GM21786 (cell line): ENCODE measurements around the gene TRERF1.

ENCODE experiments used
- ATAC-seq: cut with Tn5 transposase; IDR thresholded peaks from one replicate; pipeline ENCODE4 v1.9.1; 2021; ENCODE audit not compliant: unreplicated experiment

The TRERF1 gene

DNA sequence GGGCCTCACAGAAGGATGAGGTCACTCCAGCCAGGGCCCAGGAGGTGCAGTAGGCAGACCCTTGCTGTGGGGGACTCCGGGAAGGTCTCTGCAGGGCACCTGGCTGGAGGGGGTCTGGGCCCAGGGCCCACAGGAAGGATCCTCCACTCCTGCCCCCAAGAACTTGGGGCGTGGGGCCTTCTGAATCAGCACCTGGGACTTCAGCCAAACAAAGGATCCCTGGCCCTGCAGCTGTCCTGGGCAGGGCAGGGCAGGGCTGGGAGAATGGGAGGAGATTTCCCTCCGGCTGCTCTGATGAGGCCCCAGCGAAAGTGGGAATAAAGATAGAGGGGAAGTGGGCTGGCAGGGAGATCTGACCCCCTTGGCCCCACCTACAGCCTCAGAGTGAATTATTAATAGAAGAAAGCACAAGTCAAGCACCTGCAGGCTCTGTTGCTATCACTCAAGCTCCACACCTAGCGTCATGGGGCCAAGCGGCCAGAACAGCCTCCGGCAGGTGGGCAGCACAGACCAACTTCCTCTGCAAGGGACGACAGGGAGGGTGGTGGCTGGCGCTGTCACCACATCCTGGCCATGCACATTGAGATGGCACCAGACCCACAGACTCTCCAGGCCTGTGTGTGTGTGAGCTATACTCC lies 172.5 kb downstream of the TRERF1 start:
- ATAC-seq, result no peak

DNA sequence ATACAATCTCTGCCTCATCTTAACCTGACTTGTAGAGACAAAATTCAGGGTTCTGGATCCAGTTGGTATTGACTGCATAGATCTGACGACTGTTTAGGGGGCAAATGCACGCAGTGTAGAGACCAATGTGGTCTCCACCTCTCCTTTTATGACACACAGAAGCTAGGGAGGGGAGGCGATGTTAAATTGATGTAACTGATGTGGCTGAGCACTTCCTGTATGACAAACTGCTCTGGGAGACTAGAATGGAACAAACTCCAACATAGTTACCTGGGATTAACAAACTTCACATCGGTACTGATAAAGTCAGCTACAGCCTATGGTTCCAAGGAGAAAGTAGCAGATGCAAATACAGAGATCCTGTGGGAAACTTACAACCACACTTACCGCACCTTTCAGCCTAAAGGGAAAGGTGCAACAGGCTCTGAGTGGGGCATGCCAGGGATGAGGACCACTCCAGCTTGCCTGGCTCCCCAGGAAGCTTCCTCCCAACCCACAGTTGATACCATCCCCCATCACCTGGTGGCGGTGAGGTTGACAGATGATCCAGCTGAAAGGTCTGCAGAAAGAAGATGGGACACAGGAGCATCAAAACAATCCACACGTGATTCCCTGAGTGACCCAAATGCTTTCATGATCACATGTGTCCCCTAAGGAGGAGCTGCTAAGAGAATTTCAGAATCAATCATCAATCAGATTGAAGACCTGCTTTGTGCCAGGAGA lies 173.4 kb downstream of the TRERF1 start:
- no peak for ATAC-seq

DNA sequence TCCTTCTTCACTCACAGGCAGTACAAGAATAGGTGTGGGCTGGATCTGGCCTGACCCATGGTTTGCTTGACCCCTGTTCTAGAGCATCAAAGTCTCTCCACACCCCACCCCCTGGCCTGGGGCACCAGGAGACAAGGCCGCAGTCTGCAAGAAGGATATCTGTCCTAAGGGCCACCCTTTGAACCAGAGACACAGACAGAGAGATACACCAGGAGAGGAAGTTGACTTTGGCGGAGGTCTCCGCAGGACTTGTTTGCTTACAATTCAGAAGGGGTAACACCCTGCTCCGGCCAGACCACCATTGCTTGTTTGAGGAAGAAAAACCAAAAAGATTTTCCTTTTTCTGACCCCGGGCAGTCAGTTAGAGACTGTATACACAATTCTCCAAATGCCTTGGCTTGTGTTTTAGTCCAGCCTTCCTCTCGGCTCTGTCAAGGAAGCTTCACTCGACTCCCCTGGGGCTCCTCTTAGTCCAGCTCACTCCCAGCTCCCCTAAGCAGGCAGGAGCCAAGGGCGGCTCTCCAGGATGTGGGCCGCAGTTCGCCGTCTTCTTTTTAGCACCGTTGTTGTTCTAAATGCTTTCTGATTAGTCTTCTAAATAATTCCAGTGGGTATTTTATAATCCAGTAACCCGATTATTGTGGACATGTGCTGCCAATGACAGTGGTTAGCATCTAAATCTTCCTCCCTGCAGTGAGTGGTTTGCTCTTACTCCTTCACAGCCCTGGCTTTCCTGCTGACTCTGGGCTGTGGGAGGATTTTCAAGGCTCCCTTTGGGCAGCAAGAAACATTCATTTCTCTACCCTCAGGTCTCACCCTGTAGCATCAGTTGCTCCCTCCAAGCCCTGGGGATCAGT lies 175.5 kb downstream of the TRERF1 start:
- ATAC-seq, result no peak

DNA sequence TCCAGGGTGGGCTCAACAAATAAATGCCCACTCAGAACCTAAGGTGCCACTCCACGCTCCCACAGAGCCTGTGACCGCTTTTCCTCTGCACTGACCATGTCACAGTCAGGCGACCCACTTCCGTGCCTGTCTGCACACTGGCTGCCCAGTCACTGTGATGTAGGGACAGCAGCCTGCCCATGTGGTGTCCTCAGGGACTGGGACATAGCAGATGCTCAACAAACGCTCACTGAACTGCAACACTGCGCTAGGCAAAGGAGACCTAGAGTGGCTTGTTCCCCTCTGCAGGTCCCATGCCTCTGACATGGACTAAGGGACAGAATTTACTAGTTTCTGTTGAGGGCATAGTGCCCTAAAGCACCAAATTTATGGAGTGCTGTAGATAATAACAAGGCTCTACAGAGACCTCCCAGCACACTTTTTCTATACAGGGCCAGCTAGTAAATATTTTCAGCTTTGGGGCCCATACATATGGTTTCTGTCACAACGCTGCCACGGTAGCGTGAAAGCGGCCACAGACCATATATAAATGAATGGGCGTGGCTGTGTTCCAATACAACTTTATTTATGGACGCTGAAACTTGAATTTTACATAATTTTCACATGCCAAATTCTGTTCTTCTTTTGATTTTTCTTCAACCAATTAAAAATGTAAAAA lies 176.2 kb downstream of the TRERF1 start:
- no peak for ATAC-seq

DNA sequence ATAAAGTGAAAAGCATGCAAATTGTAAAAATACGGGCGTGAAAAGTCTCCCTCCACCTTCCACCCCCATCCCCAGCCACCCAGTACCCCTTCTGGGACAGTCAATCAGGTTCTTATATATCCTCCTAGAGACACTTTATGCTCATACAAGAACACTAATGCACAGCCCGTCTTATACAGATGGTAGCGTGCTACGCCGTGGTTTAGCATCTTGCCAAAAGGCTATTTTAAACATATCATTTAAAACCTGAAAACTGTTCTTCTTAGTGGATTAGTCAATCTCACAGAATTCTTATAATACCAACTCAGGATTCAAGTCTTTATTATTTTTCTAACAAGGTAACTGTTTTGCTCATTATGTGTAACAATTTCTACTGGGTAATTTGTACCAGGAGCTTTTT lies 176.8 kb downstream of the TRERF1 start:
- ATAC-seq, result no peak

DNA sequence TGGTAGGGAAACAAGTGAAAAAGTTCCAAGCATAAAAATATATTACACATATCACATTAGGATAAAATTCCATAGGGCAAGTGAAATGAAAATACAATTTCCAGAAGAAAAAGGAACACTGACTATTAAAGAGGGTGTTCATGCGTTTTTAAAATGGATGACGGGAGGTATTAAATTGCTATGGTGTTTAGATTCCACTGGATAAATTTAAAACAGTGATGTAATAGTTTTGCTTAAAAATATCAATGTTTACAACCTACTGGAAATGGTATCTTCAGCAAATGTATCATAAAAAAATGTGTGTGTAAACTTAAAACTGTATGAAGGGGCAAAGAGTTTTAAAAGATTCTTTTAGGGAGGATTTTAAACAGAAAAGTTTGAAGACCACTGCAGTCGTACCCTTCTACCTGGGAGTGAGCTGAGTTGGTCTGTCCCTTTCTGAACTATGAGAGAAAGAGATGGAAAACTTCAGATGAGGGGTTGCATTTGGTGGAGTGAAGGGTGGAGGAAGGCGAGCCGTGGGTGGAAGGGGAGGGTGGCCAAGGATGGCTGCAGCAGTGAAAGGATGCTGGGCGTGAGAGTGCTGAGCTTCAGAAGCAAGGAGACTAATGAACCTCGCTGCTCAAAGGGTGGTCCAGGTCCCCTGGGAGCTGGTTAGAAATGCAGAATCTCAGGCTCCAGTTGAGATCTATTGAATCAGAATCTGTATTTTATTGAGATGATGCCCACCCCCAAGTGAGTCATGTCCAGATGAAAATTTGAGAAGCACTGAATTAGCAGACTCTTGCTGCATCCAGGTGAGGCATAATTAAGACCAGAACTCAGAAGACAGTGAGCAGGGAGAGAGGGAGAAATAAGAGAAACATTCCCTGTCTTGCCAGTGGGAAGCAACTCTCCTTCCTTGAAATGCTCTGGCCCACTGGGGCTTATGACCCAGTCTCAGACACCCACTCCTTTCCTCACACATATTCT lies 179.6 kb downstream of the TRERF1 start:
- ATAC-seq, result no peak

DNA sequence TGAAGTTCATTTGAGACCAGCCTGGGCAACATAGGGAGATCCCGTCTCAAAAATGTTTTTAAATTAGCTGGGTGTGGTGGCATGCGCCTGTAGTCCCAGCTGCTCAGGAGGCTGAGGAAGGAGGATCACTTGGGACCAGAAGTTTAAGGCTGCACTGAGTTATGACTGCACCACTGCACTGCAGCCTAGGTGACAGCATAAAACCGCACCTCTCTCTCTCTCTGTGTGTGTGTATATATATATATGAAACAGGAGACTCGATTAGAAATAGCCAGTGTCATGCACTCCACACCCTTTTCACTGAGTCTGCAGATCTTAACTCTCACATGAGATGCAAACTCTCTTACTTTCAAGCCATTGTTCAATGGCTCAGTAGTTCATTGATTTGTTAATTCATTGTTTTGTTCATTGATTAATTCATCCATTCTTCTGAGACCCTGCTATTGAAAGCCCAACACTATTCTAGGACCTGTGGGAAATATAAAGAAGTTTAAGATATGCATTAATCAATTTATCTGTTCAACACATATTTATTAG lies 181.7 kb downstream of the TRERF1 start:
- ATAC-seq, result peak; percentile 55

DNA sequence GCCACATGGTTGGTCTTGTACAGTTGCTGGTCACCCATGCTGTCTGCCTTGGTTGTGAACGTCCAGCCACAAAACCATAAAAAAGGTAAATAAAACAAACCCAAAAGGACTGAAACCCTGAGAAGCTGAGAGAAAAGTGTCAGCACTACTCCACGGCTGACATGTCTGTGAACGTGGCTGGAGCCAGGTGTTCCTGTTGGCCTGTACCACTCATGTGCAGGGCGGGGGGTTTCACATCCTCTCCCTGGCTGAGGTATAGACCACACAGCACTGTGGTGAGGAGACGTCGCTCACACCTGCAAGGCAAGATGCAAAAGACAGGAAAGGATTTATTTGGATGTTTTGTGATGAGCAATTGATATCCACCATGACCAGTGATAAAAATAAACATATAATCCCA lies 182.2 kb downstream of the TRERF1 start:
- ATAC-seq, result peak; percentile 87

DNA sequence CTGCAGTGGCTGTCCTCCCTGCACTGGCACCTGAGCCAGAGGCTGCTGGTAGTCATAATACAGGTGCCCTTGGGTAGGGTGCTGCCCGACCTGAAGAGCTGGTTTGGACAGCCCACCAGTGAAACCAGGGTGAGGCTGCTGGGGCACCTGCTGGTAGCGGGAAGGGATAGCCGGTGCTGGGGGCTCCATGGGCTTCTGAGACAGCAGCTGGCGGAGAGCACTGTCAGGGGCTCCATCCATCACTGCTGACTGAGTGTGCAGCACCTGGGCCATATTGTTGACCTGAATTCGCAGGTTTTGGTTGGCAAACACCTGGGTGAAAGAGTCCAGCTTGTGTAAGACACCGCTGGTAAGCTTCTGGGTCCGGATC lies 182.9 kb downstream of the TRERF1 start:
- ATAC-seq, result no peak

DNA sequence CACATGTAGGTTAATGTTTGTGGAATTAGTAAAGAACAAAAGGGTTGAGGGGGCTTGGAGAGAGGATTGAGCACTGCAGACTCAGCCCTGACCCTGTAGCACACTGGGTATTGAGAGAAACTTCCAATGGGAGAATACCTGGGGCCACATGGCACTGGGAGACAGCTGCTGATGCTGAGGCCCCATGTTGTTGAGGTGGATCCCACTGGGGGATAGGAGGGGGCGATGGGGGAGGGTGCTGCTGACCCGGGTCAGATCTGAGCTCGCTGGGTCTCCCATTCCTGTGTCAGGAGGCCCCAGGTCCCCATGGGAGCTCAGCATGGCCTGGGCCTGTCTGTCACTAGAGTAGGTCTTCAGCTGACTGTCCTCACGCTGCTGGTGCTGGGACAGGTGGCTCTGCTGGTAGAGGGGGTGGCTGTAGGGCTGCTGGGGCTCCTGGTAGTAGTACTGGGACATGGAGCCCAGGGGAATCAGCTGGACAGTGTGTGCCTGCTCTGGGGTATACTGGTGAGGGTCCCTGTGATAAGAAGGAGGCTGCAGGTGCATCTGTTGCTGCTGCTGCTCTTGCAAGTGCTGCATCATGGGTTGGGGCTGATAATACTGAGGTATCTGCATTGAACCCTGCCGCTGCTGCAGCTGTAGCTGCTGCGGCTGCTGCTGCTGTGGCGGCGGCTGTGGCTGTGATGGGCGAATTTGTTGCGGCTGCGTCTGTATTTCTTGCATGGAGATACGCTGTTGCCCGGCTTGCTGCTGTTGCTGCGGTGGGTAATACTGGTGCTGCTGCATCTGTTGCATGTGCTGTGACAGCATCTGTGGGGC lies 183.5 kb downstream of the TRERF1 start:
- ATAC-seq, result no peak

DNA sequence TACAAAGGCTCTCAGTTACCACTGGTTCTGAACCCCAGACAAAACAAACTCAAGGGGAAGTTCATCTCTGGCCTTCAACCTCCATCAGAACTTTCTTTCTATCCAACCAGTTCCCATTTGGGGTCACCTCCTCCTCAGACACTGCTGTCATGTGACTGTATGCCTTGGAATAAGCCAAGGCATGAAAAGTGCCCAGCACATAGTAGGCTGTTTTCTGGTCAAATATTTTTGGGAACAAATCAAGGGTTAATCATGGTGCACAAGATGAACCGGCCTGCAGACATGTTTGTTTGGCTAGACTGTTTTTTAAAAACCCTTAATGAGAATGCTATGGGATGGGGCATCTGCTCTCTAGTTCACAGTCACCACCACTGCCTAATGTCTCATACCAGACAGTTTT lies 185.2 kb downstream of the TRERF1 start:
- ATAC-seq, result no peak

DNA sequence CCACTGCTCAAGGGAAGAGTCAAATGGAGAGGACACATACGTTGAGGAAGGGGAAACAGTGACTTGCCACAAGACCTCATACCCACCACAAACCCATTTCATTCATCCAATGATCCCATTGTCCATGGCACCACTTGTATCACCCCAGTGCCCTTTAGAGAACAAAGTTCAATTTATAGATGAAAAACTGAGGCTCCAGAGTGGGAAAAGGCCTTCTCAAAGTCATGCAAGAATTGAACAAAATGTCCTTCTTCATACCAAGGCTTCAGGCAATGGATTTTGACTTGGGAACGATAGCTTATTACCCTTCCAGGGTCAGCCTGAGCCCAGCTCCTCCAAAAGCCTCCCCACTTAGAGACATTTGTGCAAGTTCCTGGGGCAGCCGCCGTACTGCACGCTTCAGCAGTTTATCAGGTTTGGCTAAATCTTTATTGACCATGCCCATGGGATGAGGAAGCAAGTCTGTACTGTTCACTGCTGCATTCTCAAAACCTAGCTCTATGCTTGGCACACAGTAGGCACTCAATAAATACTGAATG lies 186.8 kb downstream of the TRERF1 start:
- ATAC-seq, result no peak

DNA sequence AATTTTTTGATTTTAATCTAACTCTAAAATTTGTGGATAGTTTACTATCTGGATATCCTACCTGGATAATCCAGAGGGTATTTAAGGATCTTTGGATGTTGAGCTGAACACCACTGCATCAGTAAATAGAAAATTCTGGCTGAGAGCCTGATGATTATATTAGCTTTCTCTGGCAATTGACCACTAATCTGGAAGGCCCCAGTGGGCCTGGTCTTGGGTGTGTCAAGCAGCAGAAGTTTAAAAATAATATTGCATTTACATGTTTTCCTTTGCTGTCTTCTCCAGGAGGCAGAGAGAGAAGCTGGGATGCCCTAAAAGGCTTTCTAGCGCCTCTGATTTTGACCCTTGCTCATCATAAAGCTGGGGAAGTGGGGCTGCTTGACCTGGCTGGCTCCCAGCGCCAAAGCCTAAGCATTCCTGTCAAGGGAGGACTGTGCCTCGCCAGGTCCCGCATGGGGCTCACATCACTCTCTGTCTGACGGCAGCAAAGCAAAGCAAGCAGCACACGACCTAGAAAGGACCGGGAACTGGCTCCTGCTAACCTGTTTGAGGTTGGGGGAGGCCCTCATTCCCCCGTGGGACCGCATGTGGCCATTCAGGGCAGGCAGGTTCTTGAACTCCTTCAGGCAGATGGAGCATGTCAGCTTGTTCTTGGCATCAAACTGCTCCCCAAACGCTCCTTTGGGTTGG lies 187.4 kb downstream of the TRERF1 start:
- ATAC-seq, result no peak

DNA sequence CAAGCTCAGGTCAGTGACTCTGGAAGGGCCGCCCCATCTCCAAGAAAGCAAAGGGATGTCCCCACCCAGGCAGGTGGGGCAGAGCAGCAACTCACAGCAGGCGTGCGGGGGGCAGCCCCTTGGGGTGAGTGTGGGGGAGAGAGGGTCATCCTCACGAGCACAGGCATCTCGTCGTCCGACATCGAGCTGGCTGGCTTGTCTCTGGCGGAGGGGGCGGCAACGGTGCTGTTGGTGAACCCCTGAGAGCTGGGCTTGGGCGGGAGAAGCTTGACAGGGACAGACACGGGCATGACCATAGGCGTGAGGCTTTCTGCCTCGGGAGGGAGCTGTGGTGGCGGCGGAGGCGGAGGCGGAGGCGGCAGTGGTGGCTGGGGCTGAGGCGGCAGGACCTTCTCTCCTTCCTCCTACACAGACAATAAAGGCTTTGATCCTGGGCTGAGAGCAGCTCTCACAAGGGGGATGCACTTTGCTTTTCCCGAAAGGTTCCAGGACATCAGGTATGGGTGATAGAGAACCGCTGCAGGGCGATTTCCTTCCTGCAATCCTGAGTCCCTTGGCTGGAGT lies 188.5 kb downstream of the TRERF1 start:
- no peak for ATAC-seq

DNA sequence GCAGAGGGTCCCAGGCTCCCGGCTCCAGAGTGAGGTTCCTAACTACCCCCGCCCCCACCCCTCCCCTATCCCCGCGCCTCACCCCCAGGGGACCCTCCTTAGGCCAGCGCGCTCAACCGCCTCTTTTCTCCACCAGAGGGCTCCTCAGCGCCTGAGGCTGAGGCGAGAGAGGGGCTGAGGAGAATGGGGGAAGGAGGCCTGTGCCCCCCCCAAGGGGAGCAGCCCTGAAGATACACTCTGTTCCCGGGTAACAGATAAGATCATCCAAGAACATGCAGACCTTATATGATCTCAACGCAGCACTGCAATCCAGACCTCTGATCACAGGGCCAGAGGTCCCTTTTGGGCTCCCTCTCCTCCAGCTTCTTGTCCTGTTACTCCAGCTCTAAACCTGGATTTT lies 190.8 kb downstream of the TRERF1 start:
- no peak for ATAC-seq

DNA sequence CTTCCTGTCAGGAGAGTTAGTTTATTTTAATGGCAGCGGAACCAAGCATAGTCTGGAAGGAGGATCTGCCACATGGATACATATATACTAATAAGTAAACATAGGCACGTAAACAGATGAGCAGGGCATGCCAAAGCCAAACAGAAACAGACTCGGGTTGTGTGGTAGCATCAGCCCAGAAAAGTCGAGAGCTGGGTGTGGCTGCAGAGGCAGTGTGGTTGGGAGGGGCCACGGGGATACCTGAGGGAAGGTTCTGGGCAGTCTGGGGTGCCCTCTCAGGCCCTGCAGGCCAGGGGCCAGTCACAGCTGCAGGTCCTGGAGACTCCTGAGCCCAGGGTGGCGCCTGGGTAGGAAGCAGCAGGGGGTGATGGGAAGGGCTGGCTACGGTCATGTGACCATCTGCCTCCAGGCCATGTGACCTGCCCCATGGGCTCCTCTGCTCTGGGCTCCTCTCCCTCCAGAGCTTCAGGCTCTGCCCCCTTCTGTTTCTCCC lies 191.3 kb downstream of the TRERF1 start:
- ATAC-seq, result no peak

DNA sequence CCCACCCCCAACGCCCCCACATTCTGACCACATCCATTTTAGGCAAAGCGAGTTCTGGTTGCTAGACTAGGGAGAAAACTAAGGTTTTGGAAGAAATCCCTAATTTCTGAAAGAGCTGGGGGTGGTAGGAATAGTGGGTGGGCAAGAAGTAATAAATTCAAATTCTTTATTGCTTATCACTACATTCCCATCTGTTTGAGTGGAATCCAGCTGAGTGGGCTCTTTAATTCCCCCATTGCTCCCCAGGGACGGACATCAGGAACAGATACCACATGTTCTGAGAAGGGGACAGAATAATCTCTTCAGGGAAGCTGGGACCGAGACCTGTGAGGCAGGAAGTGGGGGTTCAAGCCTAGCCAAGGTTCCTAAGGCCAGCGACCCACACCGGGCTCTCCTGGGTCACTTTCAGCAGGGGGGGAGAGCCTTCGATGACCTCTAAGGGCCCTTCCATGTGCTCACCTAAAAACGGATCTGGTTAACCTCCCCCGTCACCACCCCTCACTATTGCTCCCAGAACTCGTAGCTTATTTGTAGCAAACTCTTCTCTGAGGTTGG lies 191.8 kb downstream of the TRERF1 start:
- no peak for ATAC-seq

DNA sequence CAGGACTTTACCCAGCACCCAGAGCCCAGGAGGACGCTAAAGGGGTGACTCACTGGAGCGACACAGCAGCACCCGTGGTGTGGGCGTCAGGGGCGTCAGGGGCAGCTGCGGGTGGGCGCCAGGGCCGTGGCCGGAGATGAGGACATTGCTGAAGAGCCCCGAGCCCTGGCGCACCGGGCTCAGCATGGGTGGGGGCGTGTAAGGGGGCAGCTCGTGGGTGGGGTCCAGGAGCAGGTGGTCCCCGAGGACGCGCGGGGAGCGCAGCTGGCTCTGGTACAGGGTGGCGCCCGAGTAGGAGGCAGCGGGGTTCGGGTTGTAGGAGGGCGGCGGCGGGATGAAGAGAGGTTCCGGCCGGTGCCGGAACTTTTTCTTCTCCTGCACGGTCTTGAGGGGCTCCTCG lies 192.4 kb downstream of the TRERF1 start:
- ATAC-seq, result no peak
